D721Med (cell line): ENCODE data around the gene JMJD1C.

ENCODE experiments used
- DNase-seq: peaks from one replicate; pipeline ENCODE4 v3.0.0; 2011; ENCODE audit warnings: low spot score; ENCODE audit not compliant: insufficient read length
- FAIRE-seq: peaks from 2 replicates; lab custom pipeline; 2011; peaks lifted over from hg19 to GRCh38; lab: Jason Lieb, UNC
- TF ChIP-seq, protein P1 (sequence below): IDR thresholded peaks from 2 replicates; pipeline ENCODE4 v1.5.1; 2012; ENCODE audit warnings: mild to moderate bottlenecking, control low read depth; ENCODE audit not compliant: insufficient read depth; ENCODE audit errors: missing control alignments

The JMJD1C gene

DNA sequence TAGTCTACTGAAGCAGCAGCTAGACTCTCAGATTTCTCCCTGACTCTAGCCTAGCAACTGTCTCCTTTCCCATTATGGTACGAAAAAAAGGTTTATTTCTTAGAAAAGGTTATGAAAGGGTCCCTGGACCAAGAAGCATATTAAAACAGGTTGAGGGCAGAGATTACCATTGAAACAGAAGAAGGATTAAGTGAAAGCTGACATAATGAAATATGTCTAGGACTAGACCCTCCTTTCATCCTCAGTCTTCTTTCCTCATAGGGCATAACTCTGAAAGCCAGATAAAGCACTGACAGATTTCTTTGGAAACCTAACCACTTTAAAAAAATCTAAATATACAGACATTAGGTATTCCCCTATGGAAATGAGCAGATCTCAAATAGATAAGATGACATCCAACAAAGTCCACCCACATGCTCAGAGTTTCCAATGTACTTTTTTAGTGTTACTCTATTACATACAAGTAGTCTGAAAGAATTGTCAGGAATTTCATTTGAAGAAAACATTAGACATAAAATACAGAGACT lies 58.6 kb downstream of the JMJD1C start:
- peak; percentile 17 for DNase-seq
- TF ChIP-seq, protein P1, sequence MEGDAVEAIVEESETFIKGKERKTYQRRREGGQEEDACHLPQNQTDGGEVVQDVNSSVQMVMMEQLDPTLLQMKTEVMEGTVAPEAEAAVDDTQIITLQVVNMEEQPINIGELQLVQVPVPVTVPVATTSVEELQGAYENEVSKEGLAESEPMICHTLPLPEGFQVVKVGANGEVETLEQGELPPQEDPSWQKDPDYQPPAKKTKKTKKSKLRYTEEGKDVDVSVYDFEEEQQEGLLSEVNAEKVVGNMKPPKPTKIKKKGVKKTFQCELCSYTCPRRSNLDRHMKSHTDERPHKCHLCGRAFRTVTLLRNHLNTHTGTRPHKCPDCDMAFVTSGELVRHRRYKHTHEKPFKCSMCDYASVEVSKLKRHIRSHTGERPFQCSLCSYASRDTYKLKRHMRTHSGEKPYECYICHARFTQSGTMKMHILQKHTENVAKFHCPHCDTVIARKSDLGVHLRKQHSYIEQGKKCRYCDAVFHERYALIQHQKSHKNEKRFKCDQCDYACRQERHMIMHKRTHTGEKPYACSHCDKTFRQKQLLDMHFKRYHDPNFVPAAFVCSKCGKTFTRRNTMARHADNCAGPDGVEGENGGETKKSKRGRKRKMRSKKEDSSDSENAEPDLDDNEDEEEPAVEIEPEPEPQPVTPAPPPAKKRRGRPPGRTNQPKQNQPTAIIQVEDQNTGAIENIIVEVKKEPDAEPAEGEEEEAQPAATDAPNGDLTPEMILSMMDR: no peak
- peak; percentile 64 for FAIRE-seq

DNA sequence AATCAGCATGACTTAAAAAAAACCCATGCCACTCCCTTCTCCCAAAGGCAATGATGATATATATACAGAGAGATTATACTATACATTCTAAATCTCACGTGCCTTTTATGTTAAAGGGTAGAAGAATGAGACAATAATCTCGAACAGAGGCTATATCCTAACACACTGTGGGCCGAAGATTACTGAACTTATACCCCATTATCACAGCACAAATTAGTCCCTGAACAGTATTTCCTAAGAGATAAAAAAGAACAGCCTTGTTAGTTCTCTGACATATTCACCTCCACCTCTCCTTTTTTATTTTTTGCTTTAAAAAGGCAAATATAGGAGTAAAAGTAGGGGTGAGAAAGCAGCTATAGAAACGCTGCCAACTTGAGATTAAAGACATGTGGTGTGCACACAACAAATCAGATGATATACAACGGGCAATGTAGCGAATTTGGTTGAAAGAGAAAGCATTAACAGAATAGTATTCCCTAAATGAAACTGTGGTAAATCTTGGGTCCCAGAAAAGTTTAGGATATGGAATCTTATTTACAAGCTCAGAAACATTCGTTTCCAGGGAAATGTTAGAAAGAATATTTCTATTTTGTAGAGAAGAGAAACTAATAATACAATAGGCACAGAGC lies 69.5 kb downstream of the JMJD1C start:
- no peak for DNase-seq
- no peak for FAIRE-seq
- TF ChIP-seq, protein P1: no peak

DNA sequence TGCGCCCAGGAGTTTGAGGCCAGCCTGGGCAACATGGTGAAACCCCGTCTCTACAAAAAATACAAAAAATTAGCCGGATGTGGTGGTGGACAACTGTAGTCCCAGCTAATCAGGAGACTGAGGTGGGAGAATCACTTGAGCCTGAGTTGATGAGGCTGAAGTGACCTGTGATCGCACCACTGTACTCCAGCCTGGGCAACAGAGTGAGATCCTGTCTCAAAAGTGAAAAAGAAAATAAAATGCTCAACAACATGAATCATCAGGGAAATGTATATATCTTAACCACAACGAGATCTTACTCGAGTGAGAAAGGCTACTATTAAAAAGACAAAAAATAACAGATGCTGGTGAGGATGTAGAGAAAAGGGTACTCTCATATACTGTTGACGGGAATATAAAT lies 72.7 kb downstream of the JMJD1C start:
- FAIRE-seq: no peak

DNA sequence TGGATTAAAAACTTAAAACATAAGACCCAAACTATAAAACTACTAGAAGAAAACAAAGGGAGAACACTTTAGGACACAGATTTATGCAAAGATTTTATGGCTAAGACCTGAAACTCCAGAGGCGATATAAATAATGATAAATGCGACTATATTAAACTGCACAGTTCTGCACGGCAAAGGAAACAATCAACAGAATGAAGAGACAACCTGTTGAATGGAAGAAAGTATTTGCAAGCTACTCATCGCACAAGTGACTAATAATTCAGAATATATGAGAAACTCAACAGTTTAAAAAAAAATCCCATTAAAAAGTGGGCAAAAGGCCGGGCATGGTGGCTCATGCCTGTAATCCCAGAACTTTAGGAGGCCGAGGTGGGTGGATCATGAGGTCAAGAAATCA lies 73.6 kb downstream of the JMJD1C start:
- TF ChIP-seq, protein P1: no peak
- DNase-seq (no peak), FAIRE-seq (no peak)

More for the DNA sequence above, 72.7 kb downstream of the JMJD1C start:
- TF ChIP-seq, protein P1: no peak
- no peak for DNase-seq

DNA sequence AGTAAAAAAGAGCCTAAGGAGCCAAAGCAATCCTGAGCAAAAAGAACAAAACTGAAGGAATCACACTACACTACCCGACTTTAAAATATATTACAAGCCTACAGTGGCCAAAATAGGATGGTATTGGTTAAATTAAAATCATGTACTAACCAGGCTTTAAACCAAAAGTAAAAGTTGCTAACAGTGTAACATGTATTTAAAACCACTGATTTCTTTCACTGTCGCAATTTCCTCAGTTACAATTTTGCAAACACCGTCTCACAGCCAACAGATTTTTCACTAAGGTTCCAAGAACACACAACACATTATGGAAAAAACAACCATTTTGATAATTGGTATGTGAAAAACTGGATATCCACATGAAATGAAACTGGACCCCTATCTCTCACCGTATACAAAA lies 74.0 kb downstream of the JMJD1C start:
- TF ChIP-seq, protein P1: no peak
- DNase-seq: no peak
- FAIRE-seq: no peak

DNA sequence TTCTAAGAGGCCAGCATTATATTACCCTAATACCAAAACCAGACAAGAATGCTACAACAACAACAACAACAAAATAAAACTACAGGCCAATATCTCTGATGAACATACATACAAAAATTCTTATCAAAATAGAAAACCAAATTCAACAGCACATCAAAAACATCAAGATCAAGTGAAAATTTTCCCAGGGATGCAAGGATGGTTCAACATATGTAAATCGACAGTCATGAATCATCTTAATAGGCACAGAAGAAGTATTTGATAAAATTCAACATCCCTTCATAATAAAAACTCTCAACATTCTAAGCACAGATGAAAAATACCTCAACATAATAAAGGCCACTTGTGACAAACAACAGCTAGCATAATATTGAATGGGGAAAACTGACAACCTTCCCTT lies 75.3 kb downstream of the JMJD1C start:
- DNase-seq (no peak), FAIRE-seq (no peak)
- TF ChIP-seq, protein P1: no peak

DNA sequence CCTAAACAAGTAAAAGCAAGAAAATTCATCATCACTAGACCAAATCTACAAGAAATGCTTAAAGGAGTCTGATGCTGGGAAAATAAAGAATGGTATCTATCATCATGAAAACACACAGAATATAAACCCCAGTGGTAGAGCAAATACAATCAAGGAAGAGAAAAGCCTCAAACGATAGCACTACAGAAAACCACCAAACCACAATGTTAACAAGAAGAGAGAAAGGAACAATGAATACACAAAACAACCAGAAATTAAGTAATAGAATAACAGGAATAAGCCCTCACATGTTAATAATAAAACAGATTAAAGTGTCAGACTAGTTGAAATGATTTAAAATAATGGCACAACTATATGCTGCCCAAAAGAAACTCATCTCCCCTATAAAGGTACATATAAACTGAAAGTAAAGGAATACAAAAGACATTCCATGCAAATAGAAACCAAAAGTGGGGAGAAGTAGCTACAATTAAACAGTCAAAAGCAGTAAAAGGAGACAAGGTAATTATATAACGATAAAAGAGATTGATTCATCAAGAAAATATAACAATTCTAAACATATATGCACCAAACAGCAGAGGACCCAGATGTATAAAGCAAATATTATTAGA lies 77.3 kb downstream of the JMJD1C start:
- TF ChIP-seq, protein P1: no peak
- DNase-seq (no peak), FAIRE-seq (no peak)
